ENCODE results near the gene PLSCR4.
"Not testable (repeated sequence)": the region's sequence is repeated elsewhere in the genome, so short reads cannot be mapped to it uniquely, and the experiment has no call there.

PLSCR4 gene, protein sequence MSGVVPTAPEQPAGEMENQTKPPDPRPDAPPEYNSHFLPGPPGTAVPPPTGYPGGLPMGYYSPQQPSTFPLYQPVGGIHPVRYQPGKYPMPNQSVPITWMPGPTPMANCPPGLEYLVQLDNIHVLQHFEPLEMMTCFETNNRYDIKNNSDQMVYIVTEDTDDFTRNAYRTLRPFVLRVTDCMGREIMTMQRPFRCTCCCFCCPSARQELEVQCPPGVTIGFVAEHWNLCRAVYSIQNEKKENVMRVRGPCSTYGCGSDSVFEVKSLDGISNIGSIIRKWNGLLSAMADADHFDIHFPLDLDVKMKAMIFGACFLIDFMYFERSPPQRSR

GRCh38 chr3:146250449-146251382, at the start of gene PLSCR4:
Gene PLSCR4 (minus strand): TSS chr3:146251105. CDS start chr3:146222071, 29,034 bp downstream.
- H3K27ac ChIP-seq = no peak within 1 kb of the TSS
- TF ChIP-seq, protein P1, sequence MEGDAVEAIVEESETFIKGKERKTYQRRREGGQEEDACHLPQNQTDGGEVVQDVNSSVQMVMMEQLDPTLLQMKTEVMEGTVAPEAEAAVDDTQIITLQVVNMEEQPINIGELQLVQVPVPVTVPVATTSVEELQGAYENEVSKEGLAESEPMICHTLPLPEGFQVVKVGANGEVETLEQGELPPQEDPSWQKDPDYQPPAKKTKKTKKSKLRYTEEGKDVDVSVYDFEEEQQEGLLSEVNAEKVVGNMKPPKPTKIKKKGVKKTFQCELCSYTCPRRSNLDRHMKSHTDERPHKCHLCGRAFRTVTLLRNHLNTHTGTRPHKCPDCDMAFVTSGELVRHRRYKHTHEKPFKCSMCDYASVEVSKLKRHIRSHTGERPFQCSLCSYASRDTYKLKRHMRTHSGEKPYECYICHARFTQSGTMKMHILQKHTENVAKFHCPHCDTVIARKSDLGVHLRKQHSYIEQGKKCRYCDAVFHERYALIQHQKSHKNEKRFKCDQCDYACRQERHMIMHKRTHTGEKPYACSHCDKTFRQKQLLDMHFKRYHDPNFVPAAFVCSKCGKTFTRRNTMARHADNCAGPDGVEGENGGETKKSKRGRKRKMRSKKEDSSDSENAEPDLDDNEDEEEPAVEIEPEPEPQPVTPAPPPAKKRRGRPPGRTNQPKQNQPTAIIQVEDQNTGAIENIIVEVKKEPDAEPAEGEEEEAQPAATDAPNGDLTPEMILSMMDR (conservative IDR thresholded peaks at IDR 0.05) = no peak
- no peak for TF ChIP-seq ZFX (IDR thresholded peaks at IDR 0.05)

DNA sequence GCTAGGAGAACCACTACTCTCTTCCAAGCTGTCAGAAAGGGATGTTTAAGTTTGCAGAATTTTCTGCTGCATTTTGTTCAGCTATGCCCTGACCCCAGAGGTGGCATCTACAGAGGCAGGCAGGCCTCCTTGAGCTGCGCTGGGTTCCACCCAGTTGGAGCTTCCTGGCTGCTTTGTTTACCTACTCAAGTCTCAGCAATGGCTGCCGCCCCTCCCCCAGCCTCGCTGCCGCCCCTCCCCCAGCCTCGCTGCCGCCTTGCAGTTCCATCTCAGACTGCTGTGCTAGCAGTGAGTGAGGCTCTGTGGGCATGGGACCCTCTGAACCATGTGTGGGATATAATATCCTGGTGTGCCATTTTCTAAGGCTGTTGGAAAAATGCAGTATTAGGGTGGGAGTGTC, 42.5 kb upstream of the PLSCR4 start:
- H3K27ac ChIP-seq = not testable (repeated sequence)

DNA sequence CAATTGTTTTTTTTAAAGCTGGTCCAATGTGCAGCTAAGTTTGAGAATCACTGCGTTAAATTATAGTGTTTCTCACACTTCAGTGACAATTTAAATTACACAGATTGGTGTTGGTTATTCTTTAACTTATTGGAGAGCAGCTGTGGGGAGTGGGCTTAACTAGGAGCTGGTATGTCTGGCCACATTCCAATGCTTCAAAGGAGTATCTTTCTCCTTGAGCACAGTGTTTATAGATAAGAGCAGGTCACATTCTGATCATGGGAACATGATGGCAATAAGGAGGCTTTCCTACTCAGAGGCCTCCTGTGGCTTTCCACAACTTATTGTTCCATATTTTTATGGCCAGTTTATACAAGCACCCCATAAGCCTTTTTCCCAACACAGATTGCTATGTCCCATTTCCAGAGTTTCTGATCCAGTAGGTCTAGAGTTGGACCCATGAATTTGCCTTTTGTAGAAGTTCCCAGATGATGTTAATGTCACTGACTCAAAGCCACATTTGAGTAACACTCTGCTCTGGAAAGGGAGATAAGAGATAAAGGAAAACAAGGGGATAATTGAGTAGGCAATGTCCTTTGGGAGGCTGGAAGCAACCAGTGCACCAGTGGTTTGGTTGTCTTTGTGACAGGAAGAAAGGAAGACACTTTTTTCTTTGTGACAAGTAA, 33.0 kb upstream of the PLSCR4 start:
- TF ChIP-seq ZFX (IDR thresholded peaks at IDR 0.05) = no peak
- TF ChIP-seq, protein P1 (conservative IDR thresholded peaks at IDR 0.05) = no peak
- no peak overlapping the region for H3K27ac ChIP-seq

DNA sequence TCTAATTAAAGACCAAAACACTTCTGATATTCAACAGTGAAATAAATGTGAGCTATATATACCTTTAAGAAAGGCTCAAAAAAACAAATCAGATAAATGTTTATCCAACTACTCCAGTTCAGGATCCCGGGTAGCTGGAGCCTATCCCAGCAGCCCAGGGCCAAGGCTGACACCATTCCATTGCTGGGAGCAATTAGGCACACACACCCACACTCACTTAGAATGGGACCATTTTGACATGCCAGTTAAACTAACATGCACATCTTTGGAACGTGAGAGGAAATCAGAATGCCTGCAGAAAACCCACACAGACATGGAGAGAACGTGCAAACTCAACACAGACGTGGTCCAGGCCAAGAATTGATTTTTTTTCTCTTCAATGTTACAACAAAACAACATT, 30.0 kb upstream of the PLSCR4 start:
- TF ChIP-seq ZFX (IDR thresholded peaks at IDR 0.05) = no peak
- TF ChIP-seq, protein P1 (conservative IDR thresholded peaks at IDR 0.05) = no peak
- H3K27ac ChIP-seq = no peak overlapping the region

DNA sequence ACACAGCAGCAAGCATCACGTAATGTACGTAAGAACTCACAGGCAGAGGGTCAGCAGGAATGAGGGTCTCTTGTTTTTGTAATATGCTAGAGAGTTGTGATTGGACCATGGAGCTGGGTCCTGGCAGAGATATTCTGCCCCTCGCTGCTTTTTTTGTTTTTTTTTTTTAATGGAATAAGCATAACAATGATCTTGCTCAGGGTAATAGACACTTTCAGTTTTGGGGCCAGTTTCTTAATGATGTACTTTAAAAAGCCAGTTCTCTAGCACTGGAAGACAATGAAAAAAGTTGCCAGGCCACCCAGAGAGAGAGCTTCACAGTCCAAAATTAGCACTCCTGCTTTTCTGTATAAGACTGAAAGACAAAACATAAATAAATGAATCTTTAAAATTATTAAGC, 29.0 kb upstream of the PLSCR4 start:
- no peak overlapping the region for H3K27ac ChIP-seq
- TF ChIP-seq, protein P1 (conservative IDR thresholded peaks at IDR 0.05) = no peak
- TF ChIP-seq ZFX (IDR thresholded peaks at IDR 0.05) = no peak

- H3K27ac ChIP-seq = no peak overlapping the region
- TF ChIP-seq ZFX (IDR thresholded peaks at IDR 0.05) = no peak
- TF ChIP-seq, protein P1 (conservative IDR thresholded peaks at IDR 0.05) = no peak
Measured at GRCh38 chr3:146279013-146279412, 28.1 kb upstream of the PLSCR4 start.

DNA sequence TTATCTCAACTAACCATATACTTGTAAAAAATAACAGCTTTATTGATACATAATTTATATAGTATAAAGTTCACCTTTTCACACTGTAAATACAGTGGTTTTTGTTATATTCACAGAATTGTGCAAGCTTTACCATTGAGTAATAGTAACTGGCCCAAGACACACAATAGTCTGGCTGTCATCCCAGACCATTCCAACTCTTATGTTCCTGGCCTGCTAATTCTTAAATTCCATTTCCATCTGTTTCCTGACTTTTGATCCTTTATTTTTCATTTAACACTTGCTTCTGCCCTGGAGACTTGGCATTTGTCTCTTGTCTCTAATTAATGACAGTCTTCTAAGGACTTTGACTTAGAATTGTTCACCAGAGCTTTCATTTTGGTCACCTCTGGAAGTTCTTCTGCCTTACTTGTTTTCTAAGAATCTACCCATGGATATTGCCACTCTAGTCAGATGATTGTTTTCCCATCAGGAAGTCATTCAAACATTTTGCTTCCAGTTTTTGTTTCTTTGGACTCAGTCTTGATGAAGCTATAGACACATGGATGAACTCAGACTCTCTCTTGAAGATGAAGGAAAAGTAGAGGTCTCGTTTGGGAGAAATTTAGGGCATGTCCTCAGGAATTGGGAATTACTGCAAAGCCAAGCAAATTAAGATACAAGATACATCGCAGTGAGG, 27.2 kb upstream of the PLSCR4 start:
- no peak overlapping the region for H3K27ac ChIP-seq
- TF ChIP-seq, protein P1 (conservative IDR thresholded peaks at IDR 0.05) = no peak
- TF ChIP-seq ZFX (IDR thresholded peaks at IDR 0.05) = no peak
